Lung (tissue), 12 donors: Measurements from ENCODE around the gene BNIPL. TPM values are rescaled to one million over a fixed set of nuclear protein-coding genes. Genes with fewer than 3 reads are reported as not detected.

Experiments used
- ATAC-seq: fragments of 200-7000 bp; cut with Tn5 transposase; one replicate; pipeline ENCODE4 v1.9.1; 2020; ENCODE audit warnings: moderate number of reproducible peaks; ENCODE audit not compliant: insufficient read depth, low FRiP score
- DNase-seq, 3 donors: peaks; one replicate each; pipeline ENCODE4 v3.0.0-alpha.2; 2013 to 2017
- H3K27ac ChIP-seq, 2 donors: one replicate each; pipeline ENCODE4 v1.5.1; 2013; ENCODE audit warnings: mild to moderate bottlenecking in 2 of 2, moderate library complexity in 2 of 2, control low read depth in 1 of 2, inconsistent platforms in 1 of 2, low read depth in 1 of 2, low read length in 1 of 2
- H3K27me3 ChIP-seq, 3 donors: one replicate each; pipeline ENCODE4 v1.5.1; 2013; ENCODE audit warnings: low read length in 2 of 3; ENCODE audit not compliant: control insufficient read depth in 3 of 3, insufficient read depth in 3 of 3
- H3K36me3 ChIP-seq, 4 donors: one replicate each; pipeline ENCODE4 v1.5.1; 2013; ENCODE audit warnings: low read length in 4 of 4, mild to moderate bottlenecking in 1 of 4, moderate library complexity in 1 of 4; ENCODE audit not compliant: control insufficient read depth in 4 of 4, insufficient read depth in 4 of 4
- H3K4me1 ChIP-seq, 5 donors: one replicate each; pipeline ENCODE4 v1.5.1; 2013; ENCODE audit warnings: low read length in 5 of 5, mild to moderate bottlenecking in 2 of 5, moderate library complexity in 1 of 5; ENCODE audit not compliant: control insufficient read depth in 5 of 5, insufficient read depth in 5 of 5
- H3K4me3 ChIP-seq: one replicate; pipeline ENCODE4 v1.5.1; 2013; ENCODE audit warnings: mild to moderate bottlenecking, control low read depth, moderate library complexity
- H3K9ac ChIP-seq, 2 donors: one replicate each; pipeline ENCODE4 v1.5.1; 2013; ENCODE audit warnings: low read length in 2 of 2, control low read depth in 1 of 2; ENCODE audit not compliant: insufficient read depth in 1 of 2
- H3K9me3 ChIP-seq, 4 donors: one replicate each; pipeline ENCODE4 v1.5.1; 2013; ENCODE audit warnings: low read length in 3 of 4, mild to moderate bottlenecking in 1 of 4, moderate library complexity in 1 of 4; ENCODE audit not compliant: control insufficient read depth in 4 of 4, insufficient read depth in 3 of 4
- CTCF ChIP-seq: IDR thresholded peaks from 2 replicates; pipeline ENCODE4 v1.5.1; 2012; ENCODE audit warnings: mild to moderate bottlenecking; ENCODE audit errors: control extremely low read depth, extremely low read depth
- WGBS, 2 donors: extraction: QIAGEN DNeasy Blood & Tissue Kit; methylation state at CpG; one replicate each; pipeline ENCODE4 v1.1.7; 2013; 5-methylcytosine and 5-hydroxymethylcytosine counted together
- polyA plus RNA-seq, 2 donors: library from polyadenylated mRNA; stranded (reverse); fragments of 200-250 nt; gene quantifications; one replicate each; pipeline ENCODE4 v1.2.1, GENCODE V29; 2013
- total RNA-seq, 2 donors: library from RNA; depleted of rRNA in 1 of 2; stranded (reverse); fragments of >200 nt in 1 of 2; gene quantifications; one replicate each; pipeline ENCODE4 v1.2.1, GENCODE V29; 2014 to 2021
- donor health status: control.
- donor health status: control.
- donor health status: Bipolar disorder and iron deficiency.
- donor health status: healthy.
- donor health status: DM: yes; HTN: yes; CAD: no.

The BNIPL gene
- total and polyA plus RNA-seq, 4 donors: 1.9 to 12.2 (median 5.7) TPM

GRCh38 chr1:151062741-151063371 is 26.5 kb downstream of the BNIPL start:
- Histone ChIP-seq H3K27ac (no peak overlapping the region), H3K4me3 (no peak overlapping the region), H3K36me3 (peaks cover 0 to 6% (median 0%) of the 10 kb centered on the region in 4 donors), H3K9ac (no peak overlapping the region), H3K9me3 (no peaks in the 10 kb centered on the region), H3K4me1 (peaks cover 0 to 22% (median 5%) of the 10 kb centered on the region in 5 donors), H3K27me3 (no peaks in the 10 kb centered on the region)
- no peak for ATAC-seq
- no peak for DNase-seq
- TF ChIP-seq CTCF: no peak
- WGBS, 2 donors: 78 to 82% methylated on average over 3 of the region's 3 CpGs

- DNase-seq (no peak), ATAC-seq (no peak)
- H3K4me3 ChIP-seq: no peak overlapping the region
- no peak overlapping the region for H3K27ac ChIP-seq
- no peaks in the 10 kb centered on the region for H3K9me3 ChIP-seq
- TF ChIP-seq CTCF: no peak
- H3K9ac ChIP-seq: no peak overlapping the region
- peaks cover 0 to 20% (median 0%) of the 10 kb centered on the region in 5 donors for H3K4me1 ChIP-seq
- peaks cover 0 to 6% (median 0%) of the 10 kb centered on the region in 4 donors for H3K36me3 ChIP-seq
- H3K27me3 ChIP-seq: no peaks in the 10 kb centered on the region
These were observed 28.8 kb downstream of the BNIPL start for GRCh38 chr1:151065089-151065645.

DNA sequence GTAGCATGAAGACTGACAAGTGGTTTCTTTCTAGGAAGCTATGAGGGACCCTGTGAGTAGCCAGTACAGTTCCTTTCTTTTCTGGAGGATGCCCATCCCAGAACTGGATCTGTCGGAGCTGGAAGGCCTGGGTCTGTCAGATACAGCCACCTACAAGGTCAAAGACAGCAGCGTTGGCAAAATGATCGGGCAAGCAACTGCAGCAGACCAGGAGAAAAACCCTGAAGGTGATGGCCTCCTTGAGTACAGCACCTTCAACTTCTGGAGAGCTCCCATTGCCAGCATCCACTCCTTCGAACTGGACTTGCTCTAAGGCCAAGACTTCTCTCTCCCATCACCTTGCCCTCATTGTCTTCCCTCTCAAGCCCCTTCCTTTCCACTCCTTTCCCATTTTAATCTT is 30.8 kb downstream of the BNIPL start:
- DNase-seq (no peak), ATAC-seq (no peak)
- H3K36me3 ChIP-seq: peaks cover 0 to 6% (median 0%) of the 10 kb centered on the region in 4 donors
- H3K27me3 ChIP-seq: no peaks in the 10 kb centered on the region
- no peak overlapping the region for H3K27ac ChIP-seq
- 94 to 97% methylated on average over 4 of the region's 4 CpGs for WGBS, 2 donors
- TF ChIP-seq CTCF: no peak
- no peak overlapping the region for H3K9ac ChIP-seq
- H3K4me1 ChIP-seq: peaks cover 0 to 11% (median 2%) of the 10 kb centered on the region in 5 donors
- H3K9me3 ChIP-seq: no peaks in the 10 kb centered on the region
- H3K4me3 ChIP-seq: no peak overlapping the region
